NT2/D1 (cell line): ENCODE data around the gene KRT73.

Experiments used
- SUZ12 ChIP-seq: IDR thresholded peaks from 2 replicates; pipeline ENCODE4 v1.6.1; 2011; ENCODE audit not compliant: insufficient read length, insufficient read depth; ENCODE audit errors: extremely low read depth
- YY1 ChIP-seq: IDR thresholded peaks from 2 replicates; pipeline ENCODE4 v1.6.1; 2011; ENCODE audit not compliant: insufficient read length, insufficient read depth
- ZNF274 ChIP-seq: IDR thresholded peaks from 2 replicates; pipeline ENCODE4 v1.6.1; 2011; ENCODE audit warnings: mild to moderate bottlenecking, low read depth, low read length

- TF ChIP-seq YY1 (no peak), ZNF274 (no peak), SUZ12 (no peak)
These were observed 32.2 kb upstream of the KRT73 start for GRCh38 chr12:52650520-52651081.
